Measurements from ENCODE around the gene OR2W3. TPM values are rescaled to one million over a fixed set of nuclear protein-coding genes. Genes with fewer than 3 reads are reported as not detected.

OR2W3 gene
- polyA plus RNA-seq, 3 donors: 0.47 to 0.50 TPM; not detected in 1

- no peak for DNase-seq (ENCODE audit: low read depth in 3 of 3, low spot score in 2 of 3)
Measured at GRCh38 chr1:247914941-247915662, 19.7 kb downstream of the OR2W3 start.

GRCh38 chr1:247919952-247920351 is 24.6 kb downstream of the OR2W3 start, which contains the start of gene OR2T8:
Gene OR2T8 (plus strand): TSS chr1:247920252. CDS start chr1:247921018, 766 bp downstream.
- no peak for DNase-seq (ENCODE audit: low read depth in 3 of 3, low spot score in 2 of 3)

GRCh38 chr1:247923941-247924340 is 28.6 kb downstream of the OR2W3 start:
- no peak for DNase-seq (ENCODE audit: low read depth in 3 of 3, low spot score in 2 of 3)

- no peak for DNase-seq (ENCODE audit: low read depth in 3 of 3, low spot score in 2 of 3)
Measured at GRCh38 chr1:247924868-247925267, 29.5 kb downstream of the OR2W3 start, which contains the start of gene OR2AJ1. Gene OR2AJ1 (plus strand): TSS chr1:247924889. CDS start chr1:247933769, 8,880 bp downstream.

GRCh38 chr1:247933989-247934388 is 38.6 kb downstream of the OR2W3 start:
- no peak for DNase-seq (ENCODE audit: low read depth in 3 of 3, low spot score in 2 of 3)

- no peak for DNase-seq (ENCODE audit: low read depth in 3 of 3, low spot score in 2 of 3)
Measured at GRCh38 chr1:247935781-247936180, 40.4 kb downstream of the OR2W3 start.

- no peak for DNase-seq (ENCODE audit: low read depth in 3 of 3, low spot score in 2 of 3)
Measured at GRCh38 chr1:247936415-247936814, 41.0 kb downstream of the OR2W3 start.

GRCh38 chr1:247936965-247937734 is 41.8 kb downstream of the OR2W3 start:
- peak; percentile 3 to 23 (median 9) for DNase-seq (ENCODE audit: low read depth in 3 of 3, low spot score in 2 of 3)

- no peak for DNase-seq (ENCODE audit: low read depth in 3 of 3, low spot score in 2 of 3)
Measured at GRCh38 chr1:247942624-247943023, 47.2 kb downstream of the OR2W3 start.

Other genes with a start within 250 kb of the OR2W3 start
- not detected for gene OR13G1, start 215.8 kb upstream of the OR2W3 start, polyA plus RNA-seq (ENCODE audit: insufficient read length in 3 of 3)
- gene OR6F1, start 178.9 kb upstream of the OR2W3 start, polyA plus RNA-seq (ENCODE audit: insufficient read length in 3 of 3): not detected
- gene OR14K1, start 157.0 kb upstream of the OR2W3 start, polyA plus RNA-seq (ENCODE audit: insufficient read length in 3 of 3): not detected
- not detected for gene OR14A2, start 147.4 kb upstream of the OR2W3 start, polyA plus RNA-seq (ENCODE audit: insufficient read length in 3 of 3)
- gene OR1C1, start 135.0 kb upstream of the OR2W3 start, polyA plus RNA-seq (ENCODE audit: insufficient read length in 3 of 3): under 1 TPM in 1 of 3 donors, not detected in 2; 0.12 TPM
- not detected for gene OR14A16, start 71.5 kb upstream of the OR2W3 start, polyA plus RNA-seq (ENCODE audit: insufficient read length in 3 of 3)
- gene OR11L1, start 53.7 kb upstream of the OR2W3 start, polyA plus RNA-seq (ENCODE audit: insufficient read length in 3 of 3): not detected
- gene TRIM58, start 38.4 kb upstream of the OR2W3 start, polyA plus RNA-seq (ENCODE audit: insufficient read length in 3 of 3): 1 to 10 TPM; 1.2 to 1.6 (median 1.5) TPM
- gene OR2T8, start 24.7 kb downstream of the OR2W3 start, polyA plus RNA-seq (ENCODE audit: insufficient read length in 3 of 3): not detected
- gene OR2AJ1, start 29.3 kb downstream of the OR2W3 start, polyA plus RNA-seq (ENCODE audit: insufficient read length in 3 of 3): not detected
- gene OR2L8, start 53.3 kb downstream of the OR2W3 start, polyA plus RNA-seq (ENCODE audit: insufficient read length in 3 of 3): not detected
- gene OR2AK2, start 69.6 kb downstream of the OR2W3 start, polyA plus RNA-seq (ENCODE audit: insufficient read length in 3 of 3): not detected
- gene OR2L5, start 118.1 kb downstream of the OR2W3 start, polyA plus RNA-seq (ENCODE audit: insufficient read length in 3 of 3): not detected
- gene OR2L2, start 134.5 kb downstream of the OR2W3 start, polyA plus RNA-seq (ENCODE audit: insufficient read length in 3 of 3): under 1 TPM; 0.07 to 0.12 (median 0.10) TPM
- not detected for gene OR2L3, start 151.2 kb downstream of the OR2W3 start, polyA plus RNA-seq (ENCODE audit: insufficient read length in 3 of 3)
- under 1 TPM in 2 of 3 donors, not detected in 1; 0.07 to 0.08 TPM for gene OR2L13, start 199.6 kb downstream of the OR2W3 start, polyA plus RNA-seq (ENCODE audit: insufficient read length in 3 of 3)
- gene OR2M5, start 249.6 kb downstream of the OR2W3 start, polyA plus RNA-seq (ENCODE audit: insufficient read length in 3 of 3): not detected

Data from right renal cortex interstitium (tissue), 3 donors.